K562 (cell line): ENCODE results near the gene HTR3B. TPM values are rescaled to one million over a fixed set of nuclear protein-coding genes. Genes with fewer than 3 reads are reported as not detected.

ENCODE experiments used
- NCOA6 ChIP-seq: fragments of 450-650 bp; IDR thresholded peaks from 2 replicates; pipeline ENCODE4 v1.6.1; 2017; ENCODE audit warnings: mild to moderate bottlenecking
- NR2C1 ChIP-seq, 2 experiments: fragments of 450-650 bp; IDR thresholded peaks; 2 replicates each; pipeline ENCODE4 v1.6.1; 2017; ENCODE audit warnings: mild to moderate bottlenecking in 2 of 2, antibody characterized with exemption in 1 of 2, inconsistent platforms in 1 of 2, missing compliant biosample characterization in 1 of 2, missing genetic modification characterization in 1 of 2
- NR2F6 ChIP-seq: fragments of 450-650 bp; formaldehyde crosslinking; IDR thresholded peaks from 2 replicates; pipeline ENCODE4 v1.4.0; 2020; ENCODE audit warnings: mild to moderate bottlenecking
- POLR2A ChIP-seq: fragments of 450-650 bp; conservative IDR thresholded peaks from 2 replicates; pipeline ENCODE4 v1.6.1; 2016
- polyA plus RNA-seq, 8 experiments: library from polyadenylated mRNA; depleted of rRNA in 4 of 8; stranded (reverse) in 5 of 8; unstranded in 3 of 8; fragments of >200 nt; fragmentation: Nextera tagmentation in 2 of 8; fragmentation: Illumina TruSeq in 1 of 8; extraction: Ambion mirVana in 2 of 8; extraction: Trizol in 1 of 8; gene quantifications; 2 replicates each; pipeline versions ENCODE4 v1.2.1 to v1.2.3, GENCODE V29; 2011 to 2014; ENCODE audit warnings: inconsistent platforms in 1 of 8, missing spikeins in 1 of 8
- total RNA-seq, 7 experiments: library from RNA; depleted of rRNA in 6 of 7; stranded (reverse); fragments of >200 nt in 6 of 7; fragmentation: Illumina TruSeq in 2 of 7; extraction: Trizol in 2 of 7; gene quantifications; 2 replicates each; pipeline versions ENCODE4 v1.2.1 to v1.2.3, GENCODE V29; 2011 to 2021; ENCODE audit warnings: low replicate concordance in 1 of 7
- TF ChIP-seq, protein P1 (sequence below): fragments of 450-650 bp; IDR thresholded peaks from 2 replicates; pipeline ENCODE4 v1.6.1; 2016; ENCODE audit warnings: mild to moderate bottlenecking, moderate library complexity
- TF ChIP-seq, protein P2 (sequence below), 2 experiments: fragments of 450-650 bp; IDR thresholded peaks; 2 replicates each; pipeline ENCODE4 v1.6.1; 2018; ENCODE audit warnings: mild to moderate bottlenecking in 2 of 2, low read depth in 1 of 2; ENCODE audit not compliant: partially characterized antibody in 2 of 2
- TF ChIP-seq, protein P3 (sequence below), 2 experiments: fragments of 450-650 bp; IDR thresholded peaks; 2 replicates each; pipeline ENCODE4 v1.6.1; 2016
- TF ChIP-seq, protein P4 (sequence below): fragments of 450-650 bp; formaldehyde crosslinking; IDR thresholded peaks from 2 replicates; pipeline ENCODE4 v1.4.0; 2020; ENCODE audit warnings: mild to moderate bottlenecking

The HTR3B gene
- total and polyA plus RNA-seq, 9 of the 15 experiments (the other 6 are each of a cell fraction or from before 2014, with no cell fraction given), result not detected

DNA sequence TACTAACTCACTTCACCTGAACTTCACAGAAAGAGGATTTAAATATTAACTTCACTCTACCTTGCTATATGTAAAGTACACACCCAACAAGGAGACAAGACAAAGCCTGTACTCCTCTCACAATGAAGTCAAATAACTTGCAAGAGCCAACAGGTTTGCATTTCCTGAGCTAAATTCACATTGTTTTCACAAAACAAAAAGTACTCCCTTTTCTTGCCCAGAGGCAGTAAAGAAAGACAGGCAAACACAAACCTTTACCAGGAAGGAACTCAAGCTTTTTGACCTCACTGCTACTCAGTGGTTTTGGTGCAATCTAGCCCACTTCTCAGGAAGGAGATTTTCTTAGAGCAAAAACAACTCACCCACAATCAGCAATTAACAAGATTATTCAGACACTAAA is 44.9 kb upstream of the HTR3B start (continued):
- TF ChIP-seq, protein P1, sequence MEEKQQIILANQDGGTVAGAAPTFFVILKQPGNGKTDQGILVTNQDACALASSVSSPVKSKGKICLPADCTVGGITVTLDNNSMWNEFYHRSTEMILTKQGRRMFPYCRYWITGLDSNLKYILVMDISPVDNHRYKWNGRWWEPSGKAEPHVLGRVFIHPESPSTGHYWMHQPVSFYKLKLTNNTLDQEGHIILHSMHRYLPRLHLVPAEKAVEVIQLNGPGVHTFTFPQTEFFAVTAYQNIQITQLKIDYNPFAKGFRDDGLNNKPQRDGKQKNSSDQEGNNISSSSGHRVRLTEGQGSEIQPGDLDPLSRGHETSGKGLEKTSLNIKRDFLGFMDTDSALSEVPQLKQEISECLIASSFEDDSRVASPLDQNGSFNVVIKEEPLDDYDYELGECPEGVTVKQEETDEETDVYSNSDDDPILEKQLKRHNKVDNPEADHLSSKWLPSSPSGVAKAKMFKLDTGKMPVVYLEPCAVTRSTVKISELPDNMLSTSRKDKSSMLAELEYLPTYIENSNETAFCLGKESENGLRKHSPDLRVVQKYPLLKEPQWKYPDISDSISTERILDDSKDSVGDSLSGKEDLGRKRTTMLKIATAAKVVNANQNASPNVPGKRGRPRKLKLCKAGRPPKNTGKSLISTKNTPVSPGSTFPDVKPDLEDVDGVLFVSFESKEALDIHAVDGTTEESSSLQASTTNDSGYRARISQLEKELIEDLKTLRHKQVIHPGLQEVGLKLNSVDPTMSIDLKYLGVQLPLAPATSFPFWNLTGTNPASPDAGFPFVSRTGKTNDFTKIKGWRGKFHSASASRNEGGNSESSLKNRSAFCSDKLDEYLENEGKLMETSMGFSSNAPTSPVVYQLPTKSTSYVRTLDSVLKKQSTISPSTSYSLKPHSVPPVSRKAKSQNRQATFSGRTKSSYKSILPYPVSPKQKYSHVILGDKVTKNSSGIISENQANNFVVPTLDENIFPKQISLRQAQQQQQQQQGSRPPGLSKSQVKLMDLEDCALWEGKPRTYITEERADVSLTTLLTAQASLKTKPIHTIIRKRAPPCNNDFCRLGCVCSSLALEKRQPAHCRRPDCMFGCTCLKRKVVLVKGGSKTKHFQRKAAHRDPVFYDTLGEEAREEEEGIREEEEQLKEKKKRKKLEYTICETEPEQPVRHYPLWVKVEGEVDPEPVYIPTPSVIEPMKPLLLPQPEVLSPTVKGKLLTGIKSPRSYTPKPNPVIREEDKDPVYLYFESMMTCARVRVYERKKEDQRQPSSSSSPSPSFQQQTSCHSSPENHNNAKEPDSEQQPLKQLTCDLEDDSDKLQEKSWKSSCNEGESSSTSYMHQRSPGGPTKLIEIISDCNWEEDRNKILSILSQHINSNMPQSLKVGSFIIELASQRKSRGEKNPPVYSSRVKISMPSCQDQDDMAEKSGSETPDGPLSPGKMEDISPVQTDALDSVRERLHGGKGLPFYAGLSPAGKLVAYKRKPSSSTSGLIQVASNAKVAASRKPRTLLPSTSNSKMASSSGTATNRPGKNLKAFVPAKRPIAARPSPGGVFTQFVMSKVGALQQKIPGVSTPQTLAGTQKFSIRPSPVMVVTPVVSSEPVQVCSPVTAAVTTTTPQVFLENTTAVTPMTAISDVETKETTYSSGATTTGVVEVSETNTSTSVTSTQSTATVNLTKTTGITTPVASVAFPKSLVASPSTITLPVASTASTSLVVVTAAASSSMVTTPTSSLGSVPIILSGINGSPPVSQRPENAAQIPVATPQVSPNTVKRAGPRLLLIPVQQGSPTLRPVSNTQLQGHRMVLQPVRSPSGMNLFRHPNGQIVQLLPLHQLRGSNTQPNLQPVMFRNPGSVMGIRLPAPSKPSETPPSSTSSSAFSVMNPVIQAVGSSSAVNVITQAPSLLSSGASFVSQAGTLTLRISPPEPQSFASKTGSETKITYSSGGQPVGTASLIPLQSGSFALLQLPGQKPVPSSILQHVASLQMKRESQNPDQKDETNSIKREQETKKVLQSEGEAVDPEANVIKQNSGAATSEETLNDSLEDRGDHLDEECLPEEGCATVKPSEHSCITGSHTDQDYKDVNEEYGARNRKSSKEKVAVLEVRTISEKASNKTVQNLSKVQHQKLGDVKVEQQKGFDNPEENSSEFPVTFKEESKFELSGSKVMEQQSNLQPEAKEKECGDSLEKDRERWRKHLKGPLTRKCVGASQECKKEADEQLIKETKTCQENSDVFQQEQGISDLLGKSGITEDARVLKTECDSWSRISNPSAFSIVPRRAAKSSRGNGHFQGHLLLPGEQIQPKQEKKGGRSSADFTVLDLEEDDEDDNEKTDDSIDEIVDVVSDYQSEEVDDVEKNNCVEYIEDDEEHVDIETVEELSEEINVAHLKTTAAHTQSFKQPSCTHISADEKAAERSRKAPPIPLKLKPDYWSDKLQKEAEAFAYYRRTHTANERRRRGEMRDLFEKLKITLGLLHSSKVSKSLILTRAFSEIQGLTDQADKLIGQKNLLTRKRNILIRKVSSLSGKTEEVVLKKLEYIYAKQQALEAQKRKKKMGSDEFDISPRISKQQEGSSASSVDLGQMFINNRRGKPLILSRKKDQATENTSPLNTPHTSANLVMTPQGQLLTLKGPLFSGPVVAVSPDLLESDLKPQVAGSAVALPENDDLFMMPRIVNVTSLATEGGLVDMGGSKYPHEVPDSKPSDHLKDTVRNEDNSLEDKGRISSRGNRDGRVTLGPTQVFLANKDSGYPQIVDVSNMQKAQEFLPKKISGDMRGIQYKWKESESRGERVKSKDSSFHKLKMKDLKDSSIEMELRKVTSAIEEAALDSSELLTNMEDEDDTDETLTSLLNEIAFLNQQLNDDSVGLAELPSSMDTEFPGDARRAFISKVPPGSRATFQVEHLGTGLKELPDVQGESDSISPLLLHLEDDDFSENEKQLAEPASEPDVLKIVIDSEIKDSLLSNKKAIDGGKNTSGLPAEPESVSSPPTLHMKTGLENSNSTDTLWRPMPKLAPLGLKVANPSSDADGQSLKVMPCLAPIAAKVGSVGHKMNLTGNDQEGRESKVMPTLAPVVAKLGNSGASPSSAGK, result no peak
- TF ChIP-seq, protein P2, sequence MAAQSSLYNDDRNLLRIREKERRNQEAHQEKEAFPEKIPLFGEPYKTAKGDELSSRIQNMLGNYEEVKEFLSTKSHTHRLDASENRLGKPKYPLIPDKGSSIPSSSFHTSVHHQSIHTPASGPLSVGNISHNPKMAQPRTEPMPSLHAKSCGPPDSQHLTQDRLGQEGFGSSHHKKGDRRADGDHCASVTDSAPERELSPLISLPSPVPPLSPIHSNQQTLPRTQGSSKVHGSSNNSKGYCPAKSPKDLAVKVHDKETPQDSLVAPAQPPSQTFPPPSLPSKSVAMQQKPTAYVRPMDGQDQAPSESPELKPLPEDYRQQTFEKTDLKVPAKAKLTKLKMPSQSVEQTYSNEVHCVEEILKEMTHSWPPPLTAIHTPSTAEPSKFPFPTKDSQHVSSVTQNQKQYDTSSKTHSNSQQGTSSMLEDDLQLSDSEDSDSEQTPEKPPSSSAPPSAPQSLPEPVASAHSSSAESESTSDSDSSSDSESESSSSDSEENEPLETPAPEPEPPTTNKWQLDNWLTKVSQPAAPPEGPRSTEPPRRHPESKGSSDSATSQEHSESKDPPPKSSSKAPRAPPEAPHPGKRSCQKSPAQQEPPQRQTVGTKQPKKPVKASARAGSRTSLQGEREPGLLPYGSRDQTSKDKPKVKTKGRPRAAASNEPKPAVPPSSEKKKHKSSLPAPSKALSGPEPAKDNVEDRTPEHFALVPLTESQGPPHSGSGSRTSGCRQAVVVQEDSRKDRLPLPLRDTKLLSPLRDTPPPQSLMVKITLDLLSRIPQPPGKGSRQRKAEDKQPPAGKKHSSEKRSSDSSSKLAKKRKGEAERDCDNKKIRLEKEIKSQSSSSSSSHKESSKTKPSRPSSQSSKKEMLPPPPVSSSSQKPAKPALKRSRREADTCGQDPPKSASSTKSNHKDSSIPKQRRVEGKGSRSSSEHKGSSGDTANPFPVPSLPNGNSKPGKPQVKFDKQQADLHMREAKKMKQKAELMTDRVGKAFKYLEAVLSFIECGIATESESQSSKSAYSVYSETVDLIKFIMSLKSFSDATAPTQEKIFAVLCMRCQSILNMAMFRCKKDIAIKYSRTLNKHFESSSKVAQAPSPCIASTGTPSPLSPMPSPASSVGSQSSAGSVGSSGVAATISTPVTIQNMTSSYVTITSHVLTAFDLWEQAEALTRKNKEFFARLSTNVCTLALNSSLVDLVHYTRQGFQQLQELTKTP (IDR thresholded peaks at IDR 0.05; ENCODE audit: low read depth in 1 of 2, partially characterized antibody in 2 of 2), result no peak
- TF ChIP-seq, protein P3, sequence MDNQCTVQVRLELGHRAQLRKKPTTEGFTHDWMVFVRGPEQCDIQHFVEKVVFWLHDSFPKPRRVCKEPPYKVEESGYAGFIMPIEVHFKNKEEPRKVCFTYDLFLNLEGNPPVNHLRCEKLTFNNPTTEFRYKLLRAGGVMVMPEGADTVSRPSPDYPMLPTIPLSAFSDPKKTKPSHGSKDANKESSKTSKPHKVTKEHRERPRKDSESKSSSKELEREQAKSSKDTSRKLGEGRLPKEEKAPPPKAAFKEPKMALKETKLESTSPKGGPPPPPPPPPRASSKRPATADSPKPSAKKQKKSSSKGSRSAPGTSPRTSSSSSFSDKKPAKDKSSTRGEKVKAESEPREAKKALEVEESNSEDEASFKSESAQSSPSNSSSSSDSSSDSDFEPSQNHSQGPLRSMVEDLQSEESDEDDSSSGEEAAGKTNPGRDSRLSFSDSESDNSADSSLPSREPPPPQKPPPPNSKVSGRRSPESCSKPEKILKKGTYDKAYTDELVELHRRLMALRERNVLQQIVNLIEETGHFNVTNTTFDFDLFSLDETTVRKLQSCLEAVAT (IDR thresholded peaks at IDR 0.05), result no peak
- TF ChIP-seq, protein P4, sequence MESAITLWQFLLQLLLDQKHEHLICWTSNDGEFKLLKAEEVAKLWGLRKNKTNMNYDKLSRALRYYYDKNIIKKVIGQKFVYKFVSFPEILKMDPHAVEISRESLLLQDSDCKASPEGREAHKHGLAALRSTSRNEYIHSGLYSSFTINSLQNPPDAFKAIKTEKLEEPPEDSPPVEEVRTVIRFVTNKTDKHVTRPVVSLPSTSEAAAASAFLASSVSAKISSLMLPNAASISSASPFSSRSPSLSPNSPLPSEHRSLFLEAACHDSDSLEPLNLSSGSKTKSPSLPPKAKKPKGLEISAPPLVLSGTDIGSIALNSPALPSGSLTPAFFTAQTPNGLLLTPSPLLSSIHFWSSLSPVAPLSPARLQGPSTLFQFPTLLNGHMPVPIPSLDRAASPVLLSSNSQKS (CRISPR knock-in tag), result no peak
- TF ChIP-seq POLR2A (no peak), NR2F6 (CRISPR knock-in tag) (no peak), NCOA6 (no peak), NR2C1 (IDR thresholded peaks at IDR 0.05) (no peak), NR2C1 (tag; IDR thresholded peaks at IDR 0.05) (no peak)
